ENCODE measurements around the gene RIN3. TPM values are rescaled to one million over a fixed set of nuclear protein-coding genes. Genes with fewer than 3 reads are reported as not detected.

The RIN3 gene
- total and polyA plus RNA-seq, 7 experiments from 2014 or later = 27.2 to 182 (median 114) TPM

DNA sequence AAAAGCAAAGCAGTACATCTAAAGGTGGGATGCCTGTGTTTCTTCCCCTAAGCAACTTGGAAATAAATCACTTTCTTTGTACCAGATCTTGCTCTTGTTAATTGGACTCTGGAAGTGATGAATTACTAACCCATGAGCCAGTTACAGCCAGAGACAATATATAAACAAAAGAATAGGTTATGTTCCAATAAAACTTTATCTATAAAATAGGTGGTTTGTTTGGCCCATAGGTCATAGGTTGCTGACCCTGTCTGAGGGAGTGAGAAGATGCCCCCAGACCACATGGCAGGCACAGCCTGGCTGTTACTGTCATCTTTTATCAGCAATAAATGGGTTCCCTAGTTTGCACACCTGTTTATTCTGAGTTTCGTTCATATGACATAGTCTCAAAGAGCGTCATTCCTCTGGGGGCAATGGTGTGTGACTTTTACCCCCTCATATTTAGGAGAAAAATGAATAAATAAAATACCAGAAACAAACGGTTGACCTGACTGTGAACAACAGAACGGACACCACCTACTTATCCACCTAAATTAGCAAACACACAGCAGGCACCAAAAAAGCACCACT lies 224.1 kb downstream of the RIN3 start:
- H3K27ac Mint-ChIP-seq = peak overlapping the region; percentile 36 to 91 (median 78)
- Histone ChIP-seq H3K9me3 (ENCODE audit: control insufficient read depth in 2 of 3, low read length in 3 of 3) (no peaks in the 10 kb centered on the region), H3K27ac (ENCODE audit: low read depth, low read length) (no peak overlapping the region), H3K4me3 (ENCODE audit: low read length) (no peak overlapping the region), H3K4me1 (ENCODE audit: control insufficient read depth in 2 of 2, insufficient read depth in 2 of 2, low read length in 2 of 2) (peaks cover 0 to 15% of the 10 kb centered on the region in 2 donors), H3K27me3 (ENCODE audit: control insufficient read depth in 2 of 2, insufficient read depth in 2 of 2, low read length in 2 of 2) (no peaks in the 10 kb centered on the region), H3K36me3 (ENCODE audit: control insufficient read depth in 2 of 3, insufficient read depth in 3 of 3, low read length in 3 of 3) (no peaks in the 10 kb centered on the region)
- H3K4me1 Mint-ChIP-seq = peaks cover 13 to 29% (median 17%) of the 10 kb centered on the region in 7 donors
- ATAC-seq (no peak), DNase-seq (no peak)
- peaks cover 0 to 3% (median 0%) of the 10 kb centered on the region in 11 donors for H3K9me3 Mint-ChIP-seq
- H3K27me3 Mint-ChIP-seq = peaks cover 0 to 23% (median 0%) of the 10 kb centered on the region in 5 donors
- POLR2A ChIA-PET = no interaction called here
- intact Hi-C loops (cut with micrococcal nuclease) = loop anchor here in 1 of 2 donors (2.0 kb wide), 1 partner anchor 13 kb away; no protein-coding TSS in a partner anchor
- peaks cover 2 to 9% (median 3%) of the 10 kb centered on the region in 5 donors for H3K36me3 Mint-ChIP-seq
- H3K4me3 Mint-ChIP-seq = peak overlapping the region in 6 of 10 donors; percentile 22 to 76 (median 51)
- CTCF ChIA-PET = no interaction called here

Other genes with a start within 250 kb of the RIN3 start
- gene SLC24A4, start 190.6 kb upstream of the RIN3 start, total RNA-seq = 10 to 100 TPM in 1 of 5 experiments, 1 to 10 TPM in 1, under 1 TPM in 1, not detected in 2; 0.10 to 15.3 (median 2.1) TPM
- gene SLC24A4, start 190.6 kb upstream of the RIN3 start, polyA plus RNA-seq = not detected
- 10 to 100 TPM in 3 of 5 experiments, 1 to 10 TPM in 2; 8.7 to 28.7 (median 10.1) TPM for gene LGMN, start 234.8 kb downstream of the RIN3 start, total RNA-seq
- gene LGMN, start 234.8 kb downstream of the RIN3 start, polyA plus RNA-seq = 10 to 100 TPM; 25.2 to 26.4 TPM

All from naive thymus-derived CD4-positive, alpha-beta T cell (primary cell).